Bronchial epithelial cell (primary cell): Measurements from ENCODE around the gene PDE4B. TPM values are rescaled to one million over a fixed set of nuclear protein-coding genes. Genes with fewer than 3 reads are reported as not detected.

Experiments
- DNase-seq: peaks from one replicate; pipeline ENCODE4 v3.0.0-alpha.2; 2010; ENCODE audit warnings: low read depth
- FAIRE-seq: peaks from 2 replicates; lab custom pipeline; 2011; peaks lifted over from hg19 to GRCh38; lab: Jason Lieb, UNC
- H3K27me3 ChIP-seq: 2 replicates; pipeline ENCODE4 v1.5.1; 2011; ENCODE audit warnings: low read length; ENCODE audit not compliant: control insufficient read depth, insufficient read depth
- H3K36me3 ChIP-seq: 2 replicates; pipeline ENCODE4 v1.5.1; 2011; ENCODE audit warnings: low read length; ENCODE audit not compliant: control insufficient read depth, insufficient read depth
- H3K4me3 ChIP-seq: 2 replicates; pipeline ENCODE4 v1.5.1; 2011; ENCODE audit warnings: mild to moderate bottlenecking, low read depth, low read length, control low read depth
- total RNA-seq: library from RNA; depleted of rRNA; stranded (reverse); fragments of >200 nt; gene quantifications from 2 replicates; pipeline ENCODE4 v1.2.1, GENCODE V29; 2014
- TF ChIP-seq, protein P1 (sequence below): IDR thresholded peaks from 2 replicates; pipeline ENCODE4 v1.5.1; 2011; ENCODE audit warnings: mild to moderate bottlenecking, moderate library complexity, low read length, control low read depth, inconsistent platforms; ENCODE audit not compliant: insufficient read depth, severe bottlenecking

Gene PDE4B
- total RNA-seq, 1 donor from 2014 or later, result 0.26 TPM

- Histone ChIP-seq H3K36me3 (no peaks in the 10 kb centered on the region), H3K27me3 (no peaks in the 10 kb centered on the region), H3K4me3 (no peak overlapping the region)
- TF ChIP-seq, protein P1, sequence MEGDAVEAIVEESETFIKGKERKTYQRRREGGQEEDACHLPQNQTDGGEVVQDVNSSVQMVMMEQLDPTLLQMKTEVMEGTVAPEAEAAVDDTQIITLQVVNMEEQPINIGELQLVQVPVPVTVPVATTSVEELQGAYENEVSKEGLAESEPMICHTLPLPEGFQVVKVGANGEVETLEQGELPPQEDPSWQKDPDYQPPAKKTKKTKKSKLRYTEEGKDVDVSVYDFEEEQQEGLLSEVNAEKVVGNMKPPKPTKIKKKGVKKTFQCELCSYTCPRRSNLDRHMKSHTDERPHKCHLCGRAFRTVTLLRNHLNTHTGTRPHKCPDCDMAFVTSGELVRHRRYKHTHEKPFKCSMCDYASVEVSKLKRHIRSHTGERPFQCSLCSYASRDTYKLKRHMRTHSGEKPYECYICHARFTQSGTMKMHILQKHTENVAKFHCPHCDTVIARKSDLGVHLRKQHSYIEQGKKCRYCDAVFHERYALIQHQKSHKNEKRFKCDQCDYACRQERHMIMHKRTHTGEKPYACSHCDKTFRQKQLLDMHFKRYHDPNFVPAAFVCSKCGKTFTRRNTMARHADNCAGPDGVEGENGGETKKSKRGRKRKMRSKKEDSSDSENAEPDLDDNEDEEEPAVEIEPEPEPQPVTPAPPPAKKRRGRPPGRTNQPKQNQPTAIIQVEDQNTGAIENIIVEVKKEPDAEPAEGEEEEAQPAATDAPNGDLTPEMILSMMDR, result no peak
- DNase-seq (no peak), FAIRE-seq (no peak)
Measured at GRCh38 chr1:66160719-66161118, 368.0 kb downstream of the PDE4B start.

GRCh38 chr1:66166753-66167152, 374.1 kb downstream of the PDE4B start:
- DNase-seq (peak; percentile 10), FAIRE-seq (no peak)
- no peaks in the 10 kb centered on the region for H3K27me3 ChIP-seq
- no peak overlapping the region for H3K4me3 ChIP-seq
- TF ChIP-seq, protein P1, result no peak
- H3K36me3 ChIP-seq, result no peaks in the 10 kb centered on the region

DNA sequence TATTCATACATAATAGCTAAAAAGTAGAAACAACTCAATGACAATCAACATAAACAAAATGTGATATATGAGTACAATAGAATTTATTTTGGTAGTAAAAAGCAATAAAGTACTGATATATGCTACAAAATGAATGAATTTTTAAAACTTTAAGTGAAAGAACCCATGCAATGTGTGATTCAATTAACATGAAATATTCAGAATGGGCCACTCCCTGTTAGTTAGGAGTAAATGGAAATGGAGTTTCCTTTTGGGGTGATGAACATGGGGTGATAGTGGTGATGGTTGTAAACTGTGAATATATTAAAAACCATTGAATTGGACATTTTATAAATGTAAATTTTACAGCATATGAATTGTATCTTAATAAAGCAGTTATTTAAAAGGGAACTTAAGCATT, 374.6 kb downstream of the PDE4B start:
- TF ChIP-seq, protein P1, result no peak
- FAIRE-seq (no peak), DNase-seq (no peak)
- no peak overlapping the region for H3K4me3 ChIP-seq
- no peaks in the 10 kb centered on the region for H3K36me3 ChIP-seq
- H3K27me3 ChIP-seq, result no peaks in the 10 kb centered on the region

DNA sequence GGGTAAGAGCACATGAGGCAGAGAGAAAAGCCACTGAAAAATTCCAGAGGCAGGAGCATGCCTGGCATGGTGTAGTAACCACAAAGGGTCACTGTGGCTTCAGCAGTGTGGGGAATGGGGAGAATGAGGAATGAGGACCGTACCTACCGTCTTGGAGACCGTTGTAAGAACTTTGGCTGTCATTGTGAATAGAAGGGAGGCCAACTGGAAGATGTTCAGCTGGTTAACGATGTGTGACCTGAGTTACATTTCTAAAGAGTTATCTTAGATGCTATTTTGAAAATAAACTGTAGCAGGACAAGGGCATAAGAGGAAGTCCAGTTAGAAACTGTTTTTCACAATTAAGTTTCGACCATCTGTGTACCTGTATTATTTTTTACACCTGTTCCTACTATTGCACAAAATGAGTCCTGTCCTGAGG, 375.8 kb downstream of the PDE4B start:
- DNase-seq (no peak), FAIRE-seq (no peak)
- Histone ChIP-seq H3K27me3 (no peaks in the 10 kb centered on the region), H3K4me3 (no peak overlapping the region), H3K36me3 (no peaks in the 10 kb centered on the region)
- TF ChIP-seq, protein P1, result no peak

DNA sequence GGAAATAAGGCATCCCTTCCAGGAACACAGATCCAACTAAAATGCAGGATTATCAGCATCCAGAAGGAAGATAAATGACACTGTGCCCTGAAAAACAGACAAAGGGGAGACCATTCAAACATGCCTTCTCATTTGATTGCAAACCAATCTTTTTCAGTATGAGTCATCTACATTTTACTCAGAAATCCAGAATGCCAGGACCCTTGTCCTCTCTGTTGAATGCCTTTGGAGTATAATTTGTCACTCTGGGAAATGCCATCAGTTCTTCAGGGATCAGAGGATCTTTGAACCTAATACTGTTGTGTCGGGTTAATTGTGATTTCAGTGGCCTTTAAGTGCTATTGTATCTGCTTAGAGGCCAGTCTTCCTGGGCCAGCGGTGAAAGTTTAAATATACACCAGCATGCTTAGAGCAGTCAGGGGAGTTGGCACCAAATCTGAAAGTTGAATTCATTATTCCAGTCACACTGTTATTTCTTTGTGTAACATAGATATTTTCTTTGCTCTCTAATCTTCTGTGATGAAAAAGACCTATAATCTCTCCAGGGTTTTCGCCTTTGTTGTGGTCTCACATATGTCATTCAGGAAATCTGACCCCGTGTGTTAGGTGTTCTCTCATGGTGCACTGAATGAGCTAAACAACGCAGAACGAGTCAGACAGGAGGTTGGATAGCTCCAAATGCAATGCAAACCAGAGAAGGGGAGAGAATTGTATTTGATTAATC, 376.4 kb downstream of the PDE4B start:
- Histone ChIP-seq H3K36me3 (no peaks in the 10 kb centered on the region), H3K4me3 (no peak overlapping the region), H3K27me3 (no peaks in the 10 kb centered on the region)
- no peak for DNase-seq
- FAIRE-seq, result no peak
- TF ChIP-seq, protein P1, result no peak

GRCh38 chr1:66172272-66172671, 379.6 kb downstream of the PDE4B start:
- FAIRE-seq, result no peak
- Histone ChIP-seq H3K36me3 (no peaks in the 10 kb centered on the region), H3K27me3 (no peaks in the 10 kb centered on the region), H3K4me3 (no peak overlapping the region)
- DNase-seq, result no peak
- TF ChIP-seq, protein P1, result no peak
